OCI-LY7 (cell line): Measurements from ENCODE around the gene ZNF598. TPM values are rescaled to one million over a fixed set of nuclear protein-coding genes. Genes with fewer than 3 reads are reported as not detected.

Experiments used
- BruUV-seq: library from RNA; stranded (reverse); fragments of 400-500 nt; replicated peaks from 2 replicates; lab custom pipeline; 2021; lab: Mats Ljungman, UMichigan
- CTCF ChIA-PET: fragments of 300-600 bp; sonication (Branson Sonifier 250); formaldehyde crosslinking; loops from one replicate; lab custom pipeline; 2022; ENCODE audit warnings: antibody characterized with exemption; ENCODE audit not compliant: unreplicated experiment; lab: Charles Lee
- POLR2A ChIA-PET: fragments of 300-600 bp; sonication (Branson Sonifier 250); formaldehyde crosslinking; loops from one replicate; lab custom pipeline; 2022; ENCODE audit warnings: antibody characterized with exemption; lab: Charles Lee
- DNase-seq: peaks from one replicate; pipeline ENCODE4 v3.0.0-alpha.2; 2015; ENCODE audit warnings: low spot score
- H2AFZ ChIP-seq: fragments of 200-600 bp; sonication (generic), shearing (Covaris generic); 2 replicates; pipeline ENCODE4 v1.6.1; 2014; ENCODE audit warnings: mild to moderate bottlenecking, antibody characterized with exemption, low read length, moderate library complexity
- H3K27ac ChIP-seq: fragments of 200-600 bp; sonication (generic); 2 replicates; pipeline ENCODE4 v1.5.1; 2014; ENCODE audit warnings: mixed run types, low read depth, mild to moderate bottlenecking, moderate library complexity, low read length, inconsistent platforms; ENCODE audit not compliant: poor library complexity, severe bottlenecking
- H3K36me3 ChIP-seq: fragments of 200-600 bp; sonication (generic); 2 replicates; pipeline ENCODE4 v1.6.1; 2014; ENCODE audit warnings: mild to moderate bottlenecking, antibody characterized with exemption, low read length, moderate library complexity, mixed read lengths; ENCODE audit not compliant: insufficient read depth
- H3K4me1 ChIP-seq: fragments of 200-600 bp; sonication (generic); 2 replicates; pipeline ENCODE4 v1.5.1; 2014; ENCODE audit warnings: mild to moderate bottlenecking, low read length; ENCODE audit not compliant: insufficient read depth, poor library complexity, severe bottlenecking
- H3K4me2 ChIP-seq: fragments of 200-600 bp; sonication (generic); 2 replicates; pipeline ENCODE4 v1.6.1; 2014; ENCODE audit warnings: mild to moderate bottlenecking, low read length
- H3K4me3 ChIP-seq: fragments of 200-600 bp; sonication (generic); 2 replicates; pipeline ENCODE4 v1.5.1; 2014; ENCODE audit warnings: mild to moderate bottlenecking, low read depth, low read length; ENCODE audit not compliant: poor library complexity, severe bottlenecking
- H3K79me2 ChIP-seq: fragments of 200-600 bp; sonication (generic); 2 replicates; pipeline ENCODE4 v1.6.1; 2016; ENCODE audit warnings: low read depth, mild to moderate bottlenecking, low read length, moderate library complexity, mixed read lengths; ENCODE audit not compliant: insufficient read depth
- H3K9me2 ChIP-seq: fragments of 200-600 bp; sonication (generic); 2 replicates; pipeline ENCODE4 v1.6.1; 2016; ENCODE audit warnings: mild to moderate bottlenecking, low read length, mixed read lengths; ENCODE audit not compliant: insufficient read depth
- H3K9me3 ChIP-seq: fragments of 200-600 bp; sonication (generic); 2 replicates; pipeline ENCODE4 v1.6.1; 2014; ENCODE audit warnings: mild to moderate bottlenecking, mixed run types, low read length, mixed read lengths
- H4K20me1 ChIP-seq: fragments of 200-600 bp; sonication (generic); 2 replicates; pipeline ENCODE4 v1.6.1; 2014; ENCODE audit warnings: mild to moderate bottlenecking, antibody characterized with exemption, low read length, moderate library complexity, mixed read lengths; ENCODE audit not compliant: insufficient read depth
- EZH2phosphoT487 ChIP-seq: fragments of 200-600 bp; sonication (generic); IDR thresholded peaks from 2 replicates; pipeline ENCODE4 v1.6.1; 2018; ENCODE audit warnings: low read depth, borderline replicate concordance, mild to moderate bottlenecking, mixed run types, antibody characterized with exemption, low read length, moderate library complexity, mixed read lengths
- intact Hi-C: fragments of 100-400 bp; cut with micrococcal nuclease; formaldehyde crosslinking; loops from one replicate; pipeline ENCODE4 v1.10.0; 2022; ENCODE audit not compliant: unreplicated experiment
- total RNA-seq, 2 experiments: library from RNA; depleted of rRNA in 1 of 2; stranded (reverse); fragments of >200 nt in 1 of 2; shearing (Covaris generic) in 1 of 2; gene quantifications; 2 replicates each; pipeline ENCODE4 v1.2.3, GENCODE V29; 2014 to 2022
- TF ChIP-seq, protein P1 (sequence below): fragments of 200-600 bp; sonication (generic); conservative IDR thresholded peaks from 2 replicates; pipeline ENCODE4 v1.5.1; 2014; ENCODE audit warnings: mild to moderate bottlenecking, antibody characterized with exemption, low read length, moderate library complexity, mixed read lengths

Gene ZNF598
- total RNA-seq, 2 experiments from 2014 or later = 26.3 to 80.4 TPM

DNA sequence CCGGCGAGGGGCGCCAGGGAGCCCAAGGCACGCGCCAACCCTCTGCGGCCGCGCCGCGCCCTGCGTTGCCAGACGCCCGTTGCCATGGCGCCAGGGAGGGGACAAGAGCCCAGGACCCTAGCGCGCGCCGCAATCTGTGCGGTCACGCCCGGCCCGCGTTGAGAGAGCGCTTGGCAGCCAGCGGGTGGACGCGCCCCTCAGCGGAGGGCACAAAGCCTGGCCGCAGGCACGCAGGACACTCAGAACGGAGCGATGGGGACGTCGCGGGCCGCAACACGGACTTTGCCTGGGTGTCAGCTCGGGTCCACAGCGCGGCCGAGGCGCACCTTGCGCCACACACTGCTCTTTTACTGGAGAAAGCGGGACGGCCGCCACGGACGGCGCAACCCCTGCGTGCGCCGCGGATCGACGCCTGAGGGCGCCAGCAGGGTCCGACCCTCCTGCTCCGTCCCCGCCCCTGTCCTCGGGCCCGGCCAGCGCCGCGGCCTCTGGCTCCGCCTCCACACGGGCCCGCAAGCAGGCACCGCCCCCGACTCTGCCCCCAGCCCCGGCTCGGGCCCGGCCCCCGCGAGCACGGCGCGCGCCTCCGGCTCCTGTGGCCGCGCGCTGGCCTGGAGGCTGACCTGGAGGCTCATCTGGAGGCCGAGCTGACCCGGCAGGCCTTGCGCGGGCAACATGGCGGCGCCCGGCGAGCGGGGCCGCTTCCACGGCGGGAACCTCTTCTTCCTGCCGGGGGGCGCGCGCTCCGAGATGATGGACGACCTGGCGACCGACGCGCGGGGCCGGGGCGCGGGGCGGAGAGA lies 25.9 kb downstream of the ZNF598 start, which contains the start of gene GFER:
GFER (plus strand) TSS at position 650 of the 803 bp plus-strand sequence; CDS start at position 676, 26 bp downstream.
- H3K9me3 ChIP-seq = no peaks in the 10 kb centered on the region
- H3K79me2 ChIP-seq = no peaks in the 10 kb centered on the region
- H3K4me1 ChIP-seq = peaks cover 14% of the 10 kb centered on the region
- TF ChIP-seq, protein P1, sequence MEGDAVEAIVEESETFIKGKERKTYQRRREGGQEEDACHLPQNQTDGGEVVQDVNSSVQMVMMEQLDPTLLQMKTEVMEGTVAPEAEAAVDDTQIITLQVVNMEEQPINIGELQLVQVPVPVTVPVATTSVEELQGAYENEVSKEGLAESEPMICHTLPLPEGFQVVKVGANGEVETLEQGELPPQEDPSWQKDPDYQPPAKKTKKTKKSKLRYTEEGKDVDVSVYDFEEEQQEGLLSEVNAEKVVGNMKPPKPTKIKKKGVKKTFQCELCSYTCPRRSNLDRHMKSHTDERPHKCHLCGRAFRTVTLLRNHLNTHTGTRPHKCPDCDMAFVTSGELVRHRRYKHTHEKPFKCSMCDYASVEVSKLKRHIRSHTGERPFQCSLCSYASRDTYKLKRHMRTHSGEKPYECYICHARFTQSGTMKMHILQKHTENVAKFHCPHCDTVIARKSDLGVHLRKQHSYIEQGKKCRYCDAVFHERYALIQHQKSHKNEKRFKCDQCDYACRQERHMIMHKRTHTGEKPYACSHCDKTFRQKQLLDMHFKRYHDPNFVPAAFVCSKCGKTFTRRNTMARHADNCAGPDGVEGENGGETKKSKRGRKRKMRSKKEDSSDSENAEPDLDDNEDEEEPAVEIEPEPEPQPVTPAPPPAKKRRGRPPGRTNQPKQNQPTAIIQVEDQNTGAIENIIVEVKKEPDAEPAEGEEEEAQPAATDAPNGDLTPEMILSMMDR = peak; percentile 59; the same call in 1 of the 2 replicates
- TF ChIP-seq EZH2phosphoT487 = no peak
- H3K4me2 ChIP-seq = peak within 1 kb of the TSS; percentile 85
- H3K27ac ChIP-seq = peak within 1 kb of the TSS; percentile 37
- H4K20me1 ChIP-seq = no peaks in the 10 kb centered on the region
- H3K4me3 ChIP-seq = peak within 1 kb of the TSS; percentile 82
- H3K36me3 ChIP-seq = peaks cover 18% of the 10 kb centered on the region; the same call in 1 of the 2 replicates
- peak; percentile 80 for DNase-seq
- no peaks in the 10 kb centered on the region for H3K9me2 ChIP-seq
- intact Hi-C loops = loop anchor here (1.0 kb wide), 1 partner anchor 11 kb away; the partner anchor contains the start of gene TBL3
- POLR2A ChIA-PET = no interaction called here
- no TSS peak for BruUV-seq
- H2AFZ ChIP-seq = peak within 1 kb of the TSS; percentile 44; the same call in 1 of the 2 replicates
- CTCF ChIA-PET = no interaction called here

DNA sequence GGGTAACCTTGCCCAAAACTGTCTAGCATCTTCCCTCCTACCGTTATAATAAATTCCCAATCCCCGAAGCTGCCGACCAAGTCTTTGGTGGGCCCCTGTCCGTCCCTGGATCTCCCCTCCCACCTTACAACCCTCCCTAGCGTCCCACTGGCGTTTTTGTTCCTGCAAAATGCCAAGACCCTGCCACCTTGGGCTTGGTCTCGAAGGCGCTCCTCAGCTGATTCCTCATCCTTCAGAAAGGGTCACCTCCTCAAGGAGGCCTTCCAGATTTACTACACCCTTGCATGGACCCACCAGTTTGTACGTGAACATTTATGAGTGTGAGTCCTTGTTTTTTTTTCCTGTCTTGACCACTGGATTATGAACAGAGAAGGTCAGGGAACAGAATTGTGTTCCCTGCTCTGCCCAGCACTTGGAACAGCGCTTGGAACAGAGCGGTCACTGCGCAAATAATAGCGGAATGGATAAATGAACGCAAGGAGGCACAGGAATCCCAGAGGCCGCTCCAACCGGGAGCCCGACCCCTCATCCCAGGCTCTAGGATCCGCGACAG lies 26.6 kb downstream of the ZNF598 start:
- no peaks in the 10 kb centered on the region for H3K9me2 ChIP-seq
- ChIA-PET CTCF (no interaction called here), POLR2A (no interaction called here)
- DNase-seq = no peak
- H3K4me1 ChIP-seq = peaks cover 14% of the 10 kb centered on the region
- peak overlapping the region; percentile 85 for H3K4me2 ChIP-seq
- H3K36me3 ChIP-seq = peaks cover 25% of the 10 kb centered on the region; the same call in 1 of the 2 replicates
- no peak for TF ChIP-seq EZH2phosphoT487
- TF ChIP-seq, protein P1 = no peak
- intact Hi-C loops = no loop called here
- H3K9me3 ChIP-seq = no peaks in the 10 kb centered on the region
- no peak overlapping the region for H2AFZ ChIP-seq
- BruUV-seq = no TSS peak
- H3K4me3 ChIP-seq = peak overlapping the region; percentile 82
- no peaks in the 10 kb centered on the region for H4K20me1 ChIP-seq
- H3K79me2 ChIP-seq = no peaks in the 10 kb centered on the region
- H3K27ac ChIP-seq = no peak overlapping the region
